ENCODE measurements around the gene VSIG8.
"Not testable (repeated sequence)": the region's sequence is repeated elsewhere in the genome, so short reads cannot be mapped to it uniquely, and the experiment has no call there.

Gene VSIG8

GRCh38 chr1:159900755-159901360 is 38.4 kb upstream of the VSIG8 start:
- no peaks in the 10 kb centered on the region for H3K36me3 ChIP-seq (ENCODE audit: control insufficient read depth, insufficient read depth, low read length)
- DNase-seq (ENCODE audit: extremely low read depth, insufficient read length): no peak
- H3K4me3 ChIP-seq (replicated peaks; ENCODE audit: low read depth, low read length): no peak overlapping the region
- H3K27me3 ChIP-seq (replicated peaks; ENCODE audit: control insufficient read depth, insufficient read depth, low read length): no peaks in the 10 kb centered on the region
- no peak for TF ChIP-seq CTCF (IDR thresholded peaks at IDR 0.05; ENCODE audit: insufficient read depth, low read length, poor library complexity, severe bottlenecking)

GRCh38 chr1:159900086-159900680 is 37.7 kb upstream of the VSIG8 start, which contains the start of gene CFAP45:
Gene CFAP45, minus strand, starts transcription at chr1:159900165. Its CDS starts 67 bp downstream, at chr1:159900098.
- no peaks in the 10 kb centered on the region for H3K36me3 ChIP-seq (ENCODE audit: control insufficient read depth, insufficient read depth, low read length)
- H3K4me3 ChIP-seq (replicated peaks; ENCODE audit: low read depth, low read length): no peak within 1 kb of the TSS
- no peak for TF ChIP-seq CTCF (IDR thresholded peaks at IDR 0.05; ENCODE audit: insufficient read depth, low read length, poor library complexity, severe bottlenecking)
- DNase-seq (ENCODE audit: extremely low read depth, insufficient read length): peak; percentile 44
- no peaks in the 10 kb centered on the region for H3K27me3 ChIP-seq (replicated peaks; ENCODE audit: control insufficient read depth, insufficient read depth, low read length)

GRCh38 chr1:159899634-159900033 is 37.2 kb upstream of the VSIG8 start:
- H3K4me3 ChIP-seq (replicated peaks; ENCODE audit: low read depth, low read length); DNase-seq (ENCODE audit: extremely low read depth, insufficient read length); H3K27me3 ChIP-seq (replicated peaks; ENCODE audit: control insufficient read depth, insufficient read depth, low read length); H3K36me3 ChIP-seq (ENCODE audit: control insufficient read depth, insufficient read depth, low read length): not testable (repeated sequence)

GRCh38 chr1:159898527-159898926 is 36.1 kb upstream of the VSIG8 start:
- no peak for DNase-seq (ENCODE audit: extremely low read depth, insufficient read length)
- Histone ChIP-seq H3K4me3 (replicated peaks; ENCODE audit: low read depth, low read length) (no peak overlapping the region), H3K36me3 (ENCODE audit: control insufficient read depth, insufficient read depth, low read length) (no peaks in the 10 kb centered on the region), H3K27me3 (replicated peaks; ENCODE audit: control insufficient read depth, insufficient read depth, low read length) (no peaks in the 10 kb centered on the region)
- TF ChIP-seq CTCF (IDR thresholded peaks at IDR 0.05; ENCODE audit: insufficient read depth, low read length, poor library complexity, severe bottlenecking): no peak

- H3K4me3 ChIP-seq (replicated peaks; ENCODE audit: low read depth, low read length): no peak overlapping the region
- no peak for TF ChIP-seq CTCF (IDR thresholded peaks at IDR 0.05; ENCODE audit: insufficient read depth, low read length, poor library complexity, severe bottlenecking)
- no peaks in the 10 kb centered on the region for H3K27me3 ChIP-seq (replicated peaks; ENCODE audit: control insufficient read depth, insufficient read depth, low read length)
- DNase-seq (ENCODE audit: extremely low read depth, insufficient read length): no peak
- H3K36me3 ChIP-seq (ENCODE audit: control insufficient read depth, insufficient read depth, low read length): no peaks in the 10 kb centered on the region
These were observed 35.5 kb upstream of the VSIG8 start for GRCh38 chr1:159897962-159898361.

- Histone ChIP-seq H3K27me3 (replicated peaks; ENCODE audit: control insufficient read depth, insufficient read depth, low read length) (no peaks in the 10 kb centered on the region), H3K4me3 (replicated peaks; ENCODE audit: low read depth, low read length) (no peak overlapping the region), H3K36me3 (ENCODE audit: control insufficient read depth, insufficient read depth, low read length) (no peaks in the 10 kb centered on the region)
- DNase-seq (ENCODE audit: extremely low read depth, insufficient read length): no peak
- no peak for TF ChIP-seq CTCF (IDR thresholded peaks at IDR 0.05; ENCODE audit: insufficient read depth, low read length, poor library complexity, severe bottlenecking)
These were observed 34.1 kb upstream of the VSIG8 start for GRCh38 chr1:159896546-159896930.
